AG09309 (cell line): ENCODE data around the gene TVP23A.

Source experiments
- DNase-seq: peaks from one replicate; pipeline ENCODE4 v3.0.0-alpha.2; 2010; ENCODE audit warnings: low read depth
- H3K4me3 ChIP-seq: 2 replicates; pipeline ENCODE4 v1.5.1; 2011; ENCODE audit warnings: mild to moderate bottlenecking, low read depth, low read length, moderate library complexity; ENCODE audit not compliant: control insufficient read depth
- CTCF ChIP-seq: IDR thresholded peaks from 2 replicates; pipeline ENCODE4 v1.5.1; 2011; ENCODE audit warnings: mild to moderate bottlenecking, low read depth, low read length, inconsistent platforms; ENCODE audit not compliant: insufficient read depth, control insufficient read depth; ENCODE audit errors: missing control alignments

The TVP23A gene

GRCh38 chr16:10752843-10753523, 65.6 kb downstream of the TVP23A start:
- TF ChIP-seq CTCF = no peak
- no peak overlapping the region for H3K4me3 ChIP-seq
- no peak for DNase-seq

- no peak for DNase-seq
- no peak for TF ChIP-seq CTCF
- no peak overlapping the region for H3K4me3 ChIP-seq
Measured at GRCh38 chr16:10751291-10751697, 67.3 kb downstream of the TVP23A start.

GRCh38 chr16:10750793-10751192, 67.8 kb downstream of the TVP23A start:
- no peak for DNase-seq
- no peak for TF ChIP-seq CTCF
- no peak overlapping the region for H3K4me3 ChIP-seq

DNA sequence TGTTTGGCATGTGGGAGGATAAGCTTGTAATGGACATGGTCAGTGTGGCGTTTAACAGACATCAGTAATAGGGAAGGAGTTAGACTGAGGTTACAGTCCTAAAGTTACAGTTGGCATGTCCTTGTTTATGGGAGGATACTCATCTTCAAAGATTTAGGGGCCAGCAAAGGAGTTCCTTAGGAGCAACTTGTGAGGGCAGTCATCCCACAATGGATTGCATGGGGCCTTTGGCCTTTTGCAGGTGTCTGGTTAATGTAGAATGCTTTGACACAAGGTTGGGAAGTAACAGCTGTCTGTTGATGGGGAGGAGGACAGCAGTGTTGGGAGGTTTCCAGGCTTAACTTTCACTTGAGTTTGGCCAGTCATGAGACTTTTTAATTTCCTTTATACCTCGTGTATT, 72.8 kb downstream of the TVP23A start:
- no peak for TF ChIP-seq CTCF

GRCh38 chr16:10744370-10745030, 74.1 kb downstream of the TVP23A start:
- DNase-seq = no peak
- no peak for TF ChIP-seq CTCF
- peak overlapping the region; percentile 68 for H3K4me3 ChIP-seq

More for the DNA sequence above, 72.8 kb downstream of the TVP23A start:
- no peak for DNase-seq
- H3K4me3 ChIP-seq = no peak overlapping the region

DNA sequence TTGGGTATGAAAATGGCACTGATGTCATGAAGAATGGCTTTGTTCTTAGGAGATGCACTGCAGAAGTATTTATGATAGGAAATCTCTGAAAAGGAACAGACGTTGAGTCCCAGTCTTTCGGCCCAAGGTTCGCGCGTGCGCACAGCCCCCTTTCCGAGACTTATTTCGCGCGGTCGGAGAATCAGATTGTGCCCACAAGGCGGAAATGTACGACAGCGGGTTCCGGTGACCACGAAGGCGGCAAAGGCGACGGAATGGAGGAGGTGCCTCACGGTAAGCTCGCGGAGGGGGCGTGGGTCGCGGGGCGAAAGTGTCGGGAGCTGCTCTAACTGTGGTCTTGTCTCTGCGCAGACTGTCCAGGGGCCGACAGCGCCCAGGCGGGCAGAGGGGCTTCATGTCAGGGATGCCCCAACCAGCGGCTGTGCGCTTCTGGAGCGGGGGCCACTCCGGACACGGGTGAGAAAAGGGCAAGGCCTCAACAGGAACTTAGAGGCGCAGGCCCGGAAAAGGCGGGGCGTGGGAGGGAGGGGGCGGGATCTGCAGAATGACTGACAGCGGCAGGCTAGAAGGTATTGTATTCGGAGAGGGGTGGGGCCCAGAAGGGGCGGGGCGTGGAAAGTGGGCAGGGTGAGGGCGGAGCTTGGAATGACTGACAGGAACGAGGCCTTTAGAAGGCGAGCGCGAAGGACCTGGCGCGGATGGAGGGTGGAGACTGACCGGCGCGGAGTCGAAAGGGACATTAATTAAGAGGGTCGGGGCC, 74.8 kb downstream of the TVP23A start, which contains the start of gene NUBP1:
Gene NUBP1 (plus strand): TSS at position 233 of the 760 bp plus-strand sequence. CDS start 22 bp downstream, at position 255.
- TF ChIP-seq CTCF = no peak
- DNase-seq = peak; percentile 93

More for the DNA sequence above, 74.8 kb downstream of the TVP23A start, which contains the start of gene NUBP1:
- H3K4me3 ChIP-seq = peak within 1 kb of the TSS; percentile 68
